Measurements from ENCODE around the gene THSD7B.

THSD7B gene

GRCh38 chr2:137658433-137658832 lies 893.1 kb downstream of the THSD7B start:
- no peaks in the 10 kb centered on the region for H3F3A ChIP-seq (ENCODE audit: control insufficient read depth, insufficient read depth)
- no peaks in the 10 kb centered on the region for H3K79me2 ChIP-seq (ENCODE audit: control insufficient read depth, low read length)
- no peak overlapping the region for H3K27ac ChIP-seq (ENCODE audit: low read depth, low read length)
- no peaks in the 10 kb centered on the region for H3K9me3 ChIP-seq (ENCODE audit: control insufficient read depth, insufficient read depth, low read length)
- no peaks in the 10 kb centered on the region for H3K4me1 ChIP-seq (ENCODE audit: control insufficient read depth, low read length)
- no peaks in the 10 kb centered on the region for H3K9me2 ChIP-seq (replicated peaks; ENCODE audit: control insufficient read depth, low read length)
- no peaks in the 10 kb centered on the region for H3K27me3 ChIP-seq (ENCODE audit: control insufficient read depth, low read length)
- H4K20me1 ChIP-seq (ENCODE audit: control insufficient read depth, insufficient read depth, low read depth, low read length) = no peaks in the 10 kb centered on the region
- no peaks in the 10 kb centered on the region for H3K36me3 ChIP-seq (ENCODE audit: control insufficient read depth, low read length)
- no peak overlapping the region for H3K4me3 ChIP-seq (ENCODE audit: low read length)
- H3K4me2 ChIP-seq (ENCODE audit: low read length) = no peak overlapping the region
- TF ChIP-seq EZH2phosphoT487 (IDR thresholded peaks at IDR 0.05; ENCODE audit: borderline replicate concordance, low read length) (no peak), CTCF (IDR thresholded peaks at IDR 0.05; ENCODE audit: low read depth, low read length, poor library complexity, severe bottlenecking) (no peak)

GRCh38 chr2:137659616-137660015 lies 894.3 kb downstream of the THSD7B start:
- Histone ChIP-seq H3F3A (ENCODE audit: control insufficient read depth, insufficient read depth) (no peaks in the 10 kb centered on the region), H3K36me3 (ENCODE audit: control insufficient read depth, low read length) (no peaks in the 10 kb centered on the region), H3K9me2 (replicated peaks; ENCODE audit: control insufficient read depth, low read length) (no peaks in the 10 kb centered on the region), H3K27ac (ENCODE audit: low read depth, low read length) (no peak overlapping the region), H3K4me1 (ENCODE audit: control insufficient read depth, low read length) (no peaks in the 10 kb centered on the region), H3K27me3 (ENCODE audit: control insufficient read depth, low read length) (no peaks in the 10 kb centered on the region), H4K20me1 (ENCODE audit: control insufficient read depth, insufficient read depth, low read depth, low read length) (no peaks in the 10 kb centered on the region), H3K4me3 (ENCODE audit: low read length) (no peak overlapping the region), H3K79me2 (ENCODE audit: control insufficient read depth, low read length) (no peaks in the 10 kb centered on the region), H3K9me3 (ENCODE audit: control insufficient read depth, insufficient read depth, low read length) (no peaks in the 10 kb centered on the region), H3K4me2 (ENCODE audit: low read length) (no peak overlapping the region)
- TF ChIP-seq EZH2phosphoT487 (IDR thresholded peaks at IDR 0.05; ENCODE audit: borderline replicate concordance, low read length) = no peak
- TF ChIP-seq CTCF (IDR thresholded peaks at IDR 0.05; ENCODE audit: low read depth, low read length, poor library complexity, severe bottlenecking) = no peak

GRCh38 chr2:137670111-137670510 lies 904.8 kb downstream of the THSD7B start:
- TF ChIP-seq EZH2phosphoT487 (IDR thresholded peaks at IDR 0.05; ENCODE audit: borderline replicate concordance, low read length) (no peak), CTCF (IDR thresholded peaks at IDR 0.05; ENCODE audit: low read depth, low read length, poor library complexity, severe bottlenecking) (no peak)
- Histone ChIP-seq H3K27ac (ENCODE audit: low read depth, low read length) (no peak overlapping the region), H3K79me2 (ENCODE audit: control insufficient read depth, low read length) (no peaks in the 10 kb centered on the region), H4K20me1 (ENCODE audit: control insufficient read depth, insufficient read depth, low read depth, low read length) (no peaks in the 10 kb centered on the region), H3K9me2 (replicated peaks; ENCODE audit: control insufficient read depth, low read length) (no peaks in the 10 kb centered on the region), H3K4me1 (ENCODE audit: control insufficient read depth, low read length) (no peaks in the 10 kb centered on the region), H3F3A (ENCODE audit: control insufficient read depth, insufficient read depth) (no peaks in the 10 kb centered on the region), H3K4me2 (ENCODE audit: low read length) (no peak overlapping the region), H3K4me3 (ENCODE audit: low read length) (no peak overlapping the region), H3K9me3 (ENCODE audit: control insufficient read depth, insufficient read depth, low read length) (no peaks in the 10 kb centered on the region), H3K36me3 (ENCODE audit: control insufficient read depth, low read length) (no peaks in the 10 kb centered on the region), H3K27me3 (ENCODE audit: control insufficient read depth, low read length) (no peaks in the 10 kb centered on the region)

Data from DOHH2 (cell line).